HG03280 (cell line): ENCODE measurements around the gene GRID2.

Experiments used
- ATAC-seq: cut with Tn5 transposase; IDR thresholded peaks from one replicate; pipeline ENCODE4 v1.9.1; 2021; ENCODE audit warnings: mild to moderate bottlenecking, moderate library complexity; ENCODE audit not compliant: unreplicated experiment

Gene GRID2

DNA sequence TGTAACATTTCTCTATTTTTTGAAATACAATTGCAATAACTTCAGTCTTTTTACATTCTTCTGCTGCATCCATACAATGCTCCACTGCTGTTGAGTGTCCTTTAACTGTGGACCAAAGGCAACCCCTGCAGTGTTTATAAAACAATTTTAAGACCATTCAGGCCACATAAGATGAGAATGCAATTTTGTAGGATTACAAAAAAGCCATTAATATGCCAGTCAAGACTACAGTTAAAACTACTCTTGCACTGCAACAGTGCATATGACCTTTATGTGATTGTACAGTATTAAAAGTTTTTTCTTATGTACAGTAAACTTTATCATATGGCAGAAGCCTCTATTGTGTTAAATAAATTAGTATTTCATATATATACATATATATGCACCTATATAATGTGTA is 1469.1 kb downstream of the GRID2 start:
- no peak for ATAC-seq

DNA sequence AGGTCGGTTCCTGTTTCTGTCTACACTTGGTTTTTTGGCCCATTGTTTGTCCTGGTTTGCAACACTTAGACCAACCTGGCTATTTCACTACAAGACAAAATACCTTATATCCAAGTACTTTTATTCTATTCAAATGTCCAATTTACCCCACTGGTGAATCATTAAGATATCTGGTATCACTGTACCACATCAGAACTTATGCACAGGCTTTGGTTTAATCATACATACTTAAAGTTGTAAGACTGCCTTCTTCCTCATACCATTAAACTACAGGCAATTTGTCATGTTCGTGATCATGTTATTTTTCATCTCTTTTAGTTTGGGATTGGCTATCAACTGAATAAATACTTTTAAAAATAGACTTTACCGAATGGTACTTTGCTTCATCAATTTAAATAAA is 1471.8 kb downstream of the GRID2 start:
- ATAC-seq = no peak

DNA sequence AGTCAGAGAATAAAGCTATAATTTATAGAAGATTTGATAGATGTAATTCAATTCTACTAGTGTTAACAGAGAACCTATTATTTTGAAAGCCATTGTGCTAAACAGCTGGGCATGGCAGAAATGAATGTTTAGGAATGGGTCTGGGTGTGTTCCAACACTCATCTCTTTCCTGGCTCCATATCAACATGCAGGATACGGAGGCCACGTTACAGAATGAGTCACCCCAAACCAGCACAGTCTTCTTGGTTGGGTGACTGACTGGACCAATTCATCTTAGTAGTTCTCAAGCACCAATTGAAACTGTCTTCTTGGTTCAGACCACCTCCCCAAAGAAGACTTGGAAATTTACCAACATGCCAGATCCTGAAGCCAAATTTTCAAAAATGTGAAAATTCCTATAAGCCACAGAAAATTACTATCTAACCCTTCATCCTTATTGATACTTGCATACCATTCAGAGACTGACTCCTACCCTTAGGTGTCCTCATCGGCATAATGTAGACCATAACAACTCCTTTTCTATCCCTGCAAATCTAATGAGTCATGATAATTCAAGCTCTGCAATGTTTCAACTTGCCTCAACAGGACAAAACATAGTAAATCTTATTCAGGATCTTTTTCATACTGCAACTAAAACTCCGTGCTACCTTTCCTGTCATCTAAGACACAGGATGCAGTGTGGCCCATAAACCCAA is 1472.8 kb downstream of the GRID2 start:
- ATAC-seq = no peak

DNA sequence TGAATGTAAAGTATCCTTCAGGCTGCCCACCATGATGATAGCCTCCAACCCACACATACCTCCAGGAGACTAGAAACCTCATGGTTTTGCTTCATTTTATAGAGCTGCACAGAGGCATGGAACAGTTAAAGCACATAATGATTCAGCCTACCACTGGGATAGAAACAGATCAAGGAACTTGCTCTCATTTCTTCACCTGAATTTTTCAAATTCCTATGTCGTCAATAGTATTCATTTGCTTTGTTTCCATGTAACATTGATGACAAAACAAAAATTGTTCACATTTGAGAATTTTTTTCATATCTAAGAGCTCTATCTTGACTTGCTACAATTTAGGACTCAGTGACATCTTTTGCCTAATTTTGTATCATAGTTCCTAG is 1473.3 kb downstream of the GRID2 start:
- ATAC-seq = no peak

DNA sequence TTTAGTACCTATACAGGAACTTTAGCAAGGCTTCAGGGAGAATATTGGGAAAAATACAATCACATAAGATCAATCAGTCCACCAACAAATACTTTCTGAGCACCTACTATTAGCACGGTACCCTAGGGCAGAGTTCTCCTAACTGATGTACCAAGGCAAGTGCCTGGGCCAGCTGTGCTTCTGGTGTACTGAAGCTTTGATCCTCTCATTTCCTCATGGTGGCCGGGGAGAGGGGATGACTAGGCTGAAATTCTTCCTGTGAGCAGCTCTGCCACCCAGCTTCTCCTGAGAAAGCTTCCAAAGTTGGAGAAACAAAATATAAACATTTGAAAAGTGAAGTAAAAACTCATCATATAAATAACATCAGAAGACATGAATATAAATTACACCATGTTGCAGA is 1475.5 kb downstream of the GRID2 start:
- no peak for ATAC-seq

DNA sequence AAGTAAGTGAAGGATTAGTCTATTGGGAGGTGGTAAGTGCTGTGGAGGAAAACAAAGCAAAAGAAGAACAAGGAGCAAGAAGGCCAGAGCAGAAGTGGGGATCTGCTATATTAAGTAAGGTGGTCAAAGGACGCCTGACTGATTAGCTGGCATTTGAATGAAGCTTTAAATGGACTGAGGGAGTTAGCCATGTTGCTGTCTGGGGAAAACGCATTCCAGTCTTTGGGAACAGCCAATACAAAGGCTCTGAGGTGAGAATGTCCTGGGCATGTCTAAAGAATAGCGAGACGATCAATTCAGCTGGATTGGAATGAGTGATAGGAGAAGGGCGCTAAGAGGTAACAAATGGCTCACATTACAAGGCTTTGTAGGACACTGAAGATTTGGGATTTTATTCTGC is 1476.3 kb downstream of the GRID2 start:
- no peak for ATAC-seq

DNA sequence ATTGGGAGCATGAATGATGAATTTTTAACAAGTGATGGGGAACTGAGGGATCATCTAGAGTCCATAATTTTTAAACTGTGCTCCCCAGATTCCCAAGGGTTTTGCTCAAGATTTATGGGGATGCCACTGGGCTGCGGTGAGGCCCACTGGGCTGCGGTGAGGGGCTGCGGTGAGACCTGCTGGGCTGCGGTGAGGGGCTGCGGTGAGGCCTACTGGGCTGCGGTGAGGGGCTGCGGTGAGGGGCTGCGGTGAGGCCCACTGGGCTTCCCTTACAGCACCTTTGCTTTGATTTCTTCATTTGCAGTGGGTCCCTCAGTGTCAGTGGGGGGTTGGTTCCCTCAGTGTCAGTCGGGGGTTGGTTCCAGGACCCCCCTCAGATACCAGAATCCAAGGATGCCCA is 1477.4 kb downstream of the GRID2 start:
- no peak for ATAC-seq

DNA sequence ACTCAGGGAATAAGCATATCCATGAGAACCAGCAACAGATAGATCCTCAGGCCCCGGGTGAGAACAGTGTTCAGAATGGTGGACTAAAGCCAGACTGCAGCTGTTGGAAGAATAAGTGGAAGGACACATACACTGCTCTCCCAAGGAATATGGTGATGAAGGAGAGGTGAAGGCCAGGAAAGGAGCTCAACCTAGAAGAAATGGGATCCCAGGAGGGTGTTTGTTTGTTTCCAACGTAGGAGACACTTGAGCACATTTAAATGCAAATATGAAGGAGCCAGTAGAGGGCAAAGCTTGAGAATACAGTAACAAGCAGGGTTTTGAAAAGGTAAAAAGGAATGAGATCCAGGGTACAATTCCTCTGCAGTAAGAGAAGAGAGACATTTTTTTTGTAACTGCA is 1482.4 kb downstream of the GRID2 start:
- ATAC-seq = no peak

DNA sequence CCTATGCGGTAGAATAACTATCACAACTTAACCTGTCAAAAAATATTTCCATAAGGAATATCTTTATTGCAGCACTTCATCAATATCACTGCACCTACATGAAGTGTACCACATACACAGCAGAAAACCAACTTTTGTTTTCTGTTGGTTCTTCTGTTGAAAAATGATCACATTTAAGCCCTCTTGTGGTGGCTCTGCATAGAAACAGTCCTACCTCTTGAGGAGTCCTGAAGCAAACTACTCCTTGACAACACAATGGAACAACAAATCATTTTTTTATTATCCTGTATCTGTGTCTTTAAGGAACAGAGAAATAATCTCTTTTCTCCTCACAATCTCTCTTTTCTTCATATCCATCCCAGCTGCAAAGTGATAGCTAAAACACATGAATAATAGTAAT is 1484.9 kb downstream of the GRID2 start:
- ATAC-seq = no peak

DNA sequence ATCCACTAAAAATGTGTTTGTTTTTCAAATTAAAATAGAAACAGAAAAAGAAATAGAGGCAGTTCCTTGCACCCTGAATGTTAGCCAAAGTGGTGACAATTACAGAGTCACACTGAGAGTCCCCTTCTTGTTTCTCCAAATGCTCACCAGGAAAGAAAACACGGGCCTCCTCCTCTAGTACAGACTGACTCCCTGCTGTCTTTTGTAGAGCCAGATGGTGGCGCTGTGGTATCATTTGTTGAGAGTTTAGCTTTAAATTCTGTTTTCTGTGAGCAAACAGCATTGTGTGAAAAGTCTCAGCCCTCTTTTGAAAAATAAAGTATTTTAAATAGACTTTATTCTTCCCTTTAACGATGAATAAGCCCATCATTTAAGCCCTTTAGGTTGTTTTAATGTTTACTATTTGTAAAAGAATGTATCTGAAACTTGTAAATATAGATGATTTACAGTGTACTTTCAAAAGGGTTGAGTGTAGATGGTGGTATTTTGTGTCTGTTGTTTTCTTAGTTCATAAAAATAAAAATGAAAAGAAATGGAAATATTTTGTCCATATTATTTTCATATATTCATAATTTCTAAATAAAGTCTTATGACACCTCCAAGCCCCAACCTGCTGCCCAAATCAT is 1487.9 kb downstream of the GRID2 start:
- peak; percentile 90 for ATAC-seq

DNA sequence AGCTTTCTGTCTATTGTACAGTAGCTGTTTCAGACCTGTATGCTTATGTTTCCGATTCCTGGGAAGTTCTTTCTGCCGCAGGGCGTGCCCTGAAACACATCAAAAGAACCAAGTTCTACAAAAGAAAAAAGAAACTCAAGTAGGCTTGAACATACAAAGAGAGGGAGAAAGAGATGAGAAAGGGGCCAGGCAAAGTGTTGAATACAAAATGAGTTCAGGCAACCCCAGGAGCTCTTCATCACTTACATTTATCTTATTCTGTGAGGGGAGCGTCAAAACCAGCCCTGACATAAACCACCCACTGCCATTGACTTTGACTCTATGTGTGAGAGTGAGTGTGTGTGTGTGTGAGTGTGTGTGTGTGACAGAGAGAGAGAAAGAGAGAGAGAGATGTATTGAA is 1498.3 kb downstream of the GRID2 start:
- ATAC-seq = no peak

DNA sequence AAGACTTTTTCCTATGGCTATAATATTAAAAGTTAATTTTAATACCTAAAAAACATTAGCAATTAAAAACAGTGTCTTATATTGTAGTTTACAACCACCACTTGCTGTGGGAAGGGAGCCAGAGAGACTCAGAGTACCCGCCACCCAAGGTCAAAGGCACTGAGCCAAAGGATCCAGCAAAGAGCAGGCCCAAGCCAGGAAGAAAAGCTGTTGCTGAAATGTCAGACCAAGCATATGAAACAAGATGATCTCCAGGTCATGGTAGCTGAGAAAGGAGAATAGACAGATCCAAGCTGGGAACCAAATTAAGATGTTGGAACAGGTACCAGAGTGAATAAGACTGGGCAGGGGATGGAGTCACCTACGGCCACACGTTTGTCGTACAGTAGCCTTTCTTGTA is 1506.0 kb downstream of the GRID2 start:
- ATAC-seq = no peak

DNA sequence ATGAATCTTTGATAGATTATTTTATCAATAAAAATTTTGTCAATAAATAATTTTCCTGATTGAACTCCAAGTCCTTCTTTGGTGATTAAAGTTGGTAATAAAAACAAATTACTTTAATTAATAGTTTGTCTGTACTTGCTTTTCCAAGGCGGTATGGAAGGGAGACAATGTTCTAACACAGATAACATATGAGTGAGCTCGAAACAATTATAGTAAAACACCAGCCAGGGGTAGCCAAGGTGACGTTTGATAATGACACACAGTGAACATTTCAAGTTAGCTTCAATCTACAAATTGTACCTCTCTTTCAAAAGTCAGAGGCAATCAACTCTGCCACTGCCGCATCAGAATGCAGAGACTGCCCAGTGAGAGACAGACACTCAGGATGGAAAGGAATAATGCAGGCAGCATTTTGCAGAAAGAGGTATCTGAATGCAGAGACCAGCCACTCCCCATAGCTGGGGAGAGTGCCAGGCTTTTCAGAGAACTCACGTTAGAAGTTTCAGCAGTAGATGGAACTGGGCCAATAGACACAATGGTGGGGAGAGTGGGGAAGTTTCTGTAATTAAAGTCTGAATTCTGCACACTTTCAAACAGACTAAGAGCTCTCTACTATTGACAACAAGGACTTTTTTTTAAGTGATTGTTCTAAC is 1506.7 kb downstream of the GRID2 start:
- no peak for ATAC-seq

DNA sequence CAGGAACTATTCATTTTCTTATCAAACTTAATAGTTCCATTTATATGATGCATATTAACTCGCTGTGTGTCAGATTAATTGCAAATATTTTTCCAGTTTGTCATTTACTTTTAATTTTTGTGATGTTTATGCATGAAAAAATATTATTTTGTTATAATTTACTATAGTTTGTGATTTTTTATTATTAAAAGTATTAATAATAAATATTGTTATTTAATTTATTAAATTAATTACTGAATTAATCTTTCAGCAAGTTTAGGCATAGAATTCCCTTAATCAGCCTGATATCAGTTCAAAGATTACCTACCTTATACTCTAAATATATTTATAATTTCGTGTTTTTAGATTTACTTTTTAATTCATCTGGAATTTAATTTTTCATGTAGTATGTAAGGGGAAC is 1509.3 kb downstream of the GRID2 start:
- ATAC-seq = no peak

DNA sequence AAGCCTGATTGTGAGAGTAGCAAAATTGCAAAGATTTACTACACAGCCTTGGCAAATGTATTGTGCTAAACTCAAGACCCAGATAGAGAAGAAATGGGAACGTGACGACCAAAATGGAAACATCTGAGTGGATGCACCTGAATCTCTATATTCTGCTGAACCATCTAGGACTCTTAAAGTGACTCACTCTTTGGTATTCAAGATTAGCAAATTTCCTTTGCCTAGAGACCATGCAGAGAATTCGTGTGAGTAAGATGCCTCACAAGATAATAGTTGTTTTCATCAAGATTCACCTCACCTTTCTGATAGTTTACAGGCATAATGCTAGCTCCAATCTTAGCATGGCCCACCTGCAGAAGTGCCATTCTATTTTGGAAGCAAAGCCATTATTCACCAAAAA is 1510.4 kb downstream of the GRID2 start:
- no peak for ATAC-seq

DNA sequence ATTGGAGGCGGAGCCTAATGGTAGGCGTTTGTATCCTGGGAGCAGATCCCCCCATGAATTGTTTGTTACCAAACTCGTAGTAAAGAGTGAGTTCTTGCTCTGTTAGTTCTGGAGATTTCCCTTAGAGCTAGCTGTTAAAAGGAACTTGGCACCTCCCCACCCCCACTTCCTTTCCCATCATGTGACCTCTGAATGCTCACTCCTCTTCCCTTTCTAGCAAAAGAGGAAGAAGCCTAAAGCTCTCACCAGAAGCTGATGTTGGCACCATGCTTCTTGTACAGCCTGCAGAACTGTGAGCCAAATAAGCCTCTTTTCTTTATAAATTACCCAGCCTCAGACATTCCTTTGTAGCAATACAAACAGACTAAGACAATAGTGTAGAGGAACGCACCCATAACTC is 1511.0 kb downstream of the GRID2 start:
- ATAC-seq = no peak
